Activated naive CD4-positive, alpha-beta T cell treated with anti-CD3 and anti-CD28 coated beads, Interleukin-2, amount 50 U/mL, for 72 hours (primary cell): ENCODE measurements around the gene CDHR1. TPM values are rescaled to one million over a fixed set of nuclear protein-coding genes. Genes with fewer than 3 reads are reported as not detected.
A peak's percentile ranks its signal among the peaks of the same experiment; 100 is the strongest.

Experiments used
- ATAC-seq, 2 donors: fragments of 150-1000 bp; cut with Tn5 transposase; 2 replicates each; pipeline ENCODE4 v1.10.0; 2021; ENCODE audit warnings: mild to moderate bottlenecking in 2 of 2, moderate library complexity in 2 of 2
- DNase-seq, 2 donors: peaks; one replicate each; pipeline ENCODE4 v3.0.0; 2021 to 2022; ENCODE audit warnings: low spot score in 2 of 2
- H3K27ac Mint-ChIP-seq, 2 donors: one replicate each; pipeline ENCODE4 v1.8.0; 2022; ENCODE audit warnings: mild to moderate bottlenecking in 2 of 2, mixed read lengths in 2 of 2
- H3K36me3 Mint-ChIP-seq, 2 donors: one replicate each; pipeline ENCODE4 v1.8.0; 2022; ENCODE audit warnings: mixed read lengths in 2 of 2
- H3K9me3 Mint-ChIP-seq, 2 donors: one replicate each; pipeline ENCODE4 v1.8.0; 2022; ENCODE audit warnings: mixed read lengths in 2 of 2
- total RNA-seq, 2 donors: library from RNA; stranded (reverse); gene quantifications; one replicate each; pipeline ENCODE4 v1.2.3, GENCODE V29; 2022

Gene CDHR1
- total RNA-seq, 2 donors from 2014 or later = 0.64 to 1.1 TPM

DNA sequence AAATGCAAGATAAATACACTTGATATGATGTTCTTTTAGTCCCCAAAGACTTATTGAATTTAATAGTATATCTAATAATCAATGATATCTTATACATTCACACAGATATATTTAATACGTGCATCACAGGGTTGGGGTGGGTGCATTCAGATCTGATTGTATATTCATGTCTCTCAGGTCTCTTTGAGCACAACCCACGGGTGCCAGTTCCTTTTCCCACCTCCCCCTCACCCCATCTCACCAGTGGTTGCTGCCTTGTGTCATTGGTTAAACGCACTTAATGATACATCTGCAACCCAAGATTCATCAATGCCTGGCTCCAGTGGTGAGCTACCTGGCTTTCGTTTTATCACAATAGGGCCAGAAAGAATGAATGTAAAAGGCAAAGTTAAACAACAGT, 40.8 kb downstream of the CDHR1 start:
- H3K9me3 Mint-ChIP-seq = no peaks in the 10 kb centered on the region
- H3K27ac Mint-ChIP-seq = no peak overlapping the region
- DNase-seq = no peak
- ATAC-seq = no peak
- no peaks in the 10 kb centered on the region for H3K36me3 Mint-ChIP-seq

GRCh38 chr10:84236807-84237198, 42.5 kb downstream of the CDHR1 start:
- Mint-ChIP-seq H3K36me3 (no peaks in the 10 kb centered on the region), H3K9me3 (no peaks in the 10 kb centered on the region), H3K27ac (no peak overlapping the region)
- ATAC-seq (no peak), DNase-seq (no peak)

DNA sequence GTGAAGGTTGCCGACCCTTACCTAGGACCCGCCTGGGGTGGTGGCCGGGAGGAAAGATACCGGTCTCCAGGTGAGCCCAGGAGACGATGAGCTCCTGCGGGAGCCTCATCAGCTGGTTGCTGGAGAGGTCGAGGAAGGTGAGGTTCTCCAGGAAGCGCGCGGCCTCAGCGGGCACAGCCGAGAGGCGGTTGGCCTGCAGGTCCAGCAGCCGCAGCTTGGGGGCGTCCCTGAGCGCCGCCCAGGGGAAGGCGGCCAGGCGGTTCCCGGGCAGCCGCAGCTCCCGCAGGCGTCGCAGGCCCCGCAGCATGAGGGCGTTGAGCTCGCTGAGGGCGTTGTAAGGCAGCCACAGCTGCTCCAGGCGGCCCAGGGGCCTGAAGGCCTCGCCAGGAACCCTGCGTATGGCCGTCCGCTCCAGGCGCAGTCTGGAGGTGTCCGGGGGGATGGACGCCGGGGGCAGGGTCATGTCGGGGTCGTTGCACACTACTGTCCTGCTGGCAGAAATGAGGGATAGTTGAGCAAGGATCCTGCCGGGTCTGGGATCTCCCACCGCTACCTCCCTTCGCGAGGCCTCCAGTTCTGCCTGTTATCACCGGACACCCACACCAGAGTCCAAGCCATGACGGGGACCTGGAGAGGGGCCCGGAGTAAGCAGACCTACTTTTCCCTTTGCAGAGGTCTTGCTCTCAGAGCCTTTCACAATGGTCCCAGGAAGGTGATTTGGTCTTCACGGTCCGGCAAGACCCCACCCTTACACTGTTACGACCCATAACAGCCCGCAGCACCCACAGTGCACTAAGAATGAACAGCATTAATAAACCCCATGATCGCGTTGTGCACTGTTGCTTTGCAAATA, 43.1 kb downstream of the CDHR1 start:
- ATAC-seq (peak in 1 of 2 donors; percentile 43), DNase-seq (peak; percentile 22 to 54)
- Mint-ChIP-seq H3K36me3 (no peaks in the 10 kb centered on the region), H3K27ac (no peak overlapping the region), H3K9me3 (no peaks in the 10 kb centered on the region)

GRCh38 chr10:84238909-84239308, 44.6 kb downstream of the CDHR1 start:
- no peak for DNase-seq
- ATAC-seq = no peak
- H3K27ac Mint-ChIP-seq = no peak overlapping the region

DNA sequence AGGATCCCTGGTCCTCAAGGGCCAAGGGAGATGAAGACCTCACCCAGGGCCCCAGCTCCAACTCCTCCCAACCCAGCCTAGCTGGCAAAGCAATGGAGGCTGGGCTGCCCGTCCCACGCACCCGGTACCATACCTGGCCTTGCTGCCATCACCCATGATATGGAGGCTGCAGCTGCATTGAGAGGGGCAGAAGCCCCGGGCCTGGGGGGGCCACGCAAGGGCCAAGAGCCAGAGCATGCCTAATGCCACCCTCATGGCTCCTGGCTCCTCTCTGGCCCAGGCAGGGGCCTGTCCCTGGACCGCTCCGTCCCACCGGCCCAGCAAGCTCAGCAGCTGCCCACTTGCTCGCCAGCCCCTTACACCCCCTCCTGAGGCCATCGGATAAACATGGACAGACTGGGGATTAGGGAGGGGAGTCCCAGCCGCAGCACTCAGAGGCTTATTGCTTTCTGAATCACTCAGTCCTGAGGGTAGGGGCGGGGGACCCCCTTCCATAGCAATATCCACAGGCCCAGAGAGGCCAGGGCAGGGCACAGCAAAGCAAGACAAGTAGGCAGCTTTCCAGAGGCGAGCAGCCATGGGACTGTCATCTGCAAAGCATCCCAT, 47.0 kb downstream of the CDHR1 start, which contains the start of gene LRIT1:
Gene LRIT1 (minus strand): TSS at position 362 of the 606 bp plus-strand sequence. CDS start 107 bp downstream, at position 255.
- Mint-ChIP-seq H3K9me3 (no peaks in the 10 kb centered on the region), H3K36me3 (no peaks in the 10 kb centered on the region), H3K27ac (no peak within 1 kb of the TSS)
- ATAC-seq = no peak
- no peak for DNase-seq

More at GRCh38 chr10:84238909-84239308, 44.6 kb downstream of the CDHR1 start:
- H3K9me3 Mint-ChIP-seq = no peaks in the 10 kb centered on the region
- no peaks in the 10 kb centered on the region for H3K36me3 Mint-ChIP-seq

DNA sequence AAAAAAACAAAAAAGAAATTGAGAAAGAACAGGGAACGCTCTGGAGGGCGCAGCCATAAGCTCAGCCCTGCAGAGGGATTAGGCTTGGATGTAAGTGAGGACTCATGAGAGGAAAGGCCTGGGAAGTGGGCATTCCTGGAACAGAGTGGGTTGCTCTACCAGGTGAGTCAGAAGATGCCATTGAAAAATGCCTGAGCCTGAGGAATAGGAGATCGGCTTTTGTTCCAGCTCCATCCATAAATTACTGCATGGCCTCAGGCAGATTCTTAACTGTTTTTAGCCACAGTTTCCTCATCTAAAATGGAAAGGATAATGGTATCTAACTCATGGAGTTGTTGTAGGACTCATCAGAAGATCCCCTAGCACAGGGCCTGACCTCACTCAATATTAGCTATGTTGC, 49.4 kb downstream of the CDHR1 start:
- H3K36me3 Mint-ChIP-seq = no peaks in the 10 kb centered on the region
- H3K9me3 Mint-ChIP-seq = no peaks in the 10 kb centered on the region
- no peak overlapping the region for H3K27ac Mint-ChIP-seq
- ATAC-seq (no peak), DNase-seq (no peak)

DNA sequence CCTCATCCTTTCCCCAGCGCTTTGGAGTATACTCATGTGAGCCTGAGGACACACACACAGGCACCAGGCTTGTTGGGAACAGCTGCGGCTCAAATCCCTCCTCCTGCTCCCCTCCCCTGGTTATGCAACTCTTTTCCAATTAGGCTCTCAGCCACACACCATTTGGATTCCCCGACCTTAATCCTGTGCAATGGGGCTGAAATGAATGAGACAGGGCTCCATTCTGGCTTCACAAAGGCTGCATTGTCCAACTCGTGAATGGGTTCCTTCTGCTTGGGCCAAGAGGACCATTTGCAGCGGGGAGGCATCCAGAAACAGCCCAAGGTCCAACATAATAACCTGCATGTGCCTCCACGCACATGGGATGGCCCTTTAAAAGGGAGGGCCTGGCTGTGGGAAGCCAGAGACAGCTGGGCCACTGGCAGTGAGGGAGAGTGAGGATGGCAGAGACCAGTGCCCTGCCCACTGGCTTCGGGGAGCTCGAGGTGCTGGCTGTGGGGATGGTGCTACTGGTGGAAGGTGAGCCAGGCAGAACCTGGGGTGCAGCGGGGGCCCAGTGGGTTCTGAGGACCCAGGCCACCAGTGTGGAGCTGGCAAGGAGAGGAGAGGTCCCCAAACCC, 50.4 kb downstream of the CDHR1 start, which contains the start of gene RGR:
Gene RGR (plus strand): TSS at position 403 of the 620 bp plus-strand sequence. CDS start 38 bp downstream, at position 441.
- H3K36me3 Mint-ChIP-seq = no peaks in the 10 kb centered on the region
- DNase-seq = no peak
- no peak within 1 kb of the TSS for H3K27ac Mint-ChIP-seq
- ATAC-seq = no peak
- no peaks in the 10 kb centered on the region for H3K9me3 Mint-ChIP-seq

DNA sequence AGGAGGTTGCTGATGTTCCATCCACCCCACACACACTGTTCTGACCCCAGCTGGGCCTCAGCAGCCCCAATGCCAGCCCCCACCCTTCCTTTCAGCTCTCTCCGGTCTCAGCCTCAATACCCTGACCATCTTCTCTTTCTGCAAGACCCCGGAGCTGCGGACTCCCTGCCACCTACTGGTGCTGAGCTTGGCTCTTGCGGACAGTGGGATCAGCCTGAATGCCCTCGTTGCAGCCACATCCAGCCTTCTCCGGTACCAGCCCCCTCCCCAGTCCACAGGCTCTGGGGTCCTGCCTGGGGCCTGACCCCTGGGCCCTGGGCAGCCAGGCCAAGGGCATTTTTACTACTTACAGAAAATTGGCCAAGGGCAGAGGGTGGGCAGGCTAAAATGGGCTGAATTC, 53.2 kb downstream of the CDHR1 start:
- no peak overlapping the region for H3K27ac Mint-ChIP-seq
- no peaks in the 10 kb centered on the region for H3K9me3 Mint-ChIP-seq
- H3K36me3 Mint-ChIP-seq = no peaks in the 10 kb centered on the region
- no peak for DNase-seq
- ATAC-seq = no peak

DNA sequence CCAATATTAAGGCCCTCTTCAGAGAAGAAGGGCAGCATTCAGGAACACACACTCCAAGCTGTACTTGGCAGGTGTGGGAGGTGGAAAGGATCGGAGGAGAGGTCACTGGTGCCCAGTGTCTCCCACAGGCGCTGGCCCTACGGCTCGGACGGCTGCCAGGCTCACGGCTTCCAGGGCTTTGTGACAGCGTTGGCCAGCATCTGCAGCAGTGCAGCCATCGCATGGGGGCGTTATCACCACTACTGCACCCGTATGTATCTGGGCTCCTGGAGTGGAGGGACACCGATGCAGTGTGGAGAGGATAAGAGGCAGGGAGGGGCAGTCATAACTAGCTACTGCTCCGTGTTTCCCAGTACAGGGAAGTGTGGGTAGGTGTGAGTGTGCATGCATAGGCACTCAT, 54.5 kb downstream of the CDHR1 start:
- H3K27ac Mint-ChIP-seq = peak overlapping the region in 1 of 2 donors; percentile 29
- no peaks in the 10 kb centered on the region for H3K36me3 Mint-ChIP-seq
- H3K9me3 Mint-ChIP-seq = no peaks in the 10 kb centered on the region
- DNase-seq (no peak), ATAC-seq (no peak)

DNA sequence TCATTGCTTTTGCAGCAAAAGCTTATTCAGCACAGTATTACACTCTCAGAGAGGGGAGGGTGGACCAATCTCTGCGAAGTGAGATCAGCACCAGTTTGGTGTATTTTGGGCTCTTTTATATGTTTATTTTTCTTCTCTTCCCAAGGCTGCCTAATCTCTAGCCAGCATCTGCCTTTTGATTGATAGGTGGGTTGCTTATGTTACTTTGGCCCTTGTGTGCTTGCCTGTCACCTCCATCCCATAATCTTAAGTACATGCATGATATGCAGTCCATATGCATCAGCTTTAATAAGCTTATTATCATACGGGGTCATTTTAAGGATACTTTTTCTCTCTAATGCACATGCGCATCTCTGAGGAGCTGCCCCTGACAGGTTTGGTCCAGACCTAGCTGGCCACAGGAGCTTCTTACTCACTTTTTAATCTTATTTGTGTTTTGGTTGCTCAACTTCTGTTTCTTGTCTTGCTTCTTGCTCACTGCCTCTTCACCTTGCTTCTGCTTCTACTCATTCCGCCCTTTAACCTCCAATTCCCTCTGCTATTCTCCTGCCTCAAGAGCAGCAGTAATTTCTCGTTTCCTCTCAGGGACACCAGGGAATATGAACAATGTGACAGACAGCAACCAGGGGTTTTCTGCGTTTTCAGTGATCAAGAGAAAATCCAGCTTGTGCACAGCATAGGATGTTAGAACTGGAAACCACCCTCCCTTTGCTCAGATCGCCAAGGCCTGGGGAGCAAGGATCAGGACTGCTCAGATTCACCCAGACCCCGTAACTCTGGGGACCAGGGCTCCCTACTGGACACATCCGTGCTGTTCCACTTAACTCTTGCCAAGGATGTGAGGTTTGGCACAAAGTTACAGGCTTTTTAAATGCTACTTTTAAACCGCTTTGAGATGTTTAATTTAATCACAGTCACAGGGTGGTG, 60.5 kb downstream of the CDHR1 start:
- Mint-ChIP-seq H3K36me3 (no peaks in the 10 kb centered on the region), H3K9me3 (no peaks in the 10 kb centered on the region), H3K27ac (peak overlapping the region in 1 of 2 donors; percentile 3)
- ATAC-seq (no peak), DNase-seq (no peak)

DNA sequence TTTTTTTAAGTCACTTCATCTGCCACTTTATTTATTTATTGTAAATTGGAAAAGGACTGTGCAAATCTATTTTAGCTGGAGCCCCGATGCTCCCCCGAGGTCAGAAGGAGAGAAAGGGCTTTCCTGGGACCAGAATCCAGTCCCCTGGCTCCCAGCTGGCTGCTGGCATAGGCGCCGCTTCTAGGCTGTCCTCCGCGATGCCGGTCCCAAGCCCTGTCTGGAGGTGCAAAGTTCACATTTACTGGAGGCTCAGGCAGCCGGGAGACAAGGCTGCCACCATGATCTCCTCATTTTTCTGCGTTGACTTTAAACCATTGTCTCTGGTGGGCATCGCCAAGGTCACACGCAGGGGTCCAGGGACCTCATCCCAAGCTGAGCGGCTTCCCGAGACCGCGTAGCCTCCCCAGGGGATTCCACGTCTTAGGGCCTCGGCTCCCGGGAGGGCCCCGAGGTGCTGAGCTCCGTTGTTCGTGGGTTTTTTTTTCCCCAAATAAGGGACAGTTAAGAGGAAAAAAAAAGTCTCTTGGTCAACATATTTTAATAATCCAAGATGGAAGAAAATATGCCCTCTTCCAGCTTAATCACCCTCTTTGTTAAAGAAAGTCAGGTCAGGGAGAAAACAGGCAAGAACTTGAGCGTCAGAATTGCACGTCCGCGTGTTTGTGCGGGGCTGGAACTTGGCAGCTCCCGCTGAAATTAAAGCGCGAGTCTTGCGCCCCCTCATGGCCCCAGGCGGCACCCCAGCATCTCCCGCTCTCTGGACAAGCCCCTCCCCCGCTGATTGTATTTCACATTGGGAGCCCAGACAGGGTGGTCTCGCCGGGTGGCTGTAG, 62.4 kb downstream of the CDHR1 start:
- Mint-ChIP-seq H3K27ac (no peak overlapping the region), H3K36me3 (no peaks in the 10 kb centered on the region), H3K9me3 (no peaks in the 10 kb centered on the region)
- ATAC-seq (peak; percentile 64 to 82), DNase-seq (peak in 1 of 2 donors; percentile 69)

DNA sequence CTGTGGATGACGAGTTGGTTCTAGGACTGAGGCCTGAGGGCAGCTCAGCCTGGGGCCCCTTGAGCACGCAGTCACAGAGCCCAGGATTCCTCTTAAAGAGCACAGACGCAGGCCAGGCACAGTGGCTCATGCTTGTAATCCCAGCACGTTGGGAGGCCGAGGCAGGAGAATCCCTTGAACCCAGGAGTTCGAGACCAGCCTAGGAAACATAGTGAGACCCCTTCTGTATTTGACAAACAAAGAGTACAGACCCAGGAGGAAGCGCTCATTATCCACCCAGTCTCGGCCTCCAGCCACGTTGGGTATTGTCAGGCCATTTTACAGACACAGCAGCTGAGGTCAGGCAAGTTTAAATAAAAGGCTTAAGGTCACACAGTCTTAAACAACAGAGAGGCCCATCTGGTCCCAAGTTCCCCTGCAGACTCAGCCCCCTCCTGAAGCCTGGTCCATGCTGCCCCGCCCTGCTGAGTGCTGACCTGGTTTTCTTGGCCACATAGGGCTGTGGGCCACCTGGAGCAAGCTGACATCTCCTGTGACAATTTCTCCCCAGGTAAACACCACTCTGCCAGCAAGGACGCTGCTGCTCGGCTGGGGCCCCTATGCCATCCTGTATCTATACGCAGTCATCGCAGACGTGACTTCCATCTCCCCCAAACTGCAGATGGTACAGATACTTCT, 63.1 kb downstream of the CDHR1 start:
- no peaks in the 10 kb centered on the region for H3K9me3 Mint-ChIP-seq
- H3K36me3 Mint-ChIP-seq = no peaks in the 10 kb centered on the region
- ATAC-seq (no peak), DNase-seq (no peak)
- H3K27ac Mint-ChIP-seq = no peak overlapping the region

GRCh38 chr10:84258034-84258695, 63.8 kb downstream of the CDHR1 start:
- no peaks in the 10 kb centered on the region for H3K36me3 Mint-ChIP-seq
- no peak for DNase-seq
- H3K9me3 Mint-ChIP-seq = no peaks in the 10 kb centered on the region
- no peak overlapping the region for H3K27ac Mint-ChIP-seq
- ATAC-seq = no peak

DNA sequence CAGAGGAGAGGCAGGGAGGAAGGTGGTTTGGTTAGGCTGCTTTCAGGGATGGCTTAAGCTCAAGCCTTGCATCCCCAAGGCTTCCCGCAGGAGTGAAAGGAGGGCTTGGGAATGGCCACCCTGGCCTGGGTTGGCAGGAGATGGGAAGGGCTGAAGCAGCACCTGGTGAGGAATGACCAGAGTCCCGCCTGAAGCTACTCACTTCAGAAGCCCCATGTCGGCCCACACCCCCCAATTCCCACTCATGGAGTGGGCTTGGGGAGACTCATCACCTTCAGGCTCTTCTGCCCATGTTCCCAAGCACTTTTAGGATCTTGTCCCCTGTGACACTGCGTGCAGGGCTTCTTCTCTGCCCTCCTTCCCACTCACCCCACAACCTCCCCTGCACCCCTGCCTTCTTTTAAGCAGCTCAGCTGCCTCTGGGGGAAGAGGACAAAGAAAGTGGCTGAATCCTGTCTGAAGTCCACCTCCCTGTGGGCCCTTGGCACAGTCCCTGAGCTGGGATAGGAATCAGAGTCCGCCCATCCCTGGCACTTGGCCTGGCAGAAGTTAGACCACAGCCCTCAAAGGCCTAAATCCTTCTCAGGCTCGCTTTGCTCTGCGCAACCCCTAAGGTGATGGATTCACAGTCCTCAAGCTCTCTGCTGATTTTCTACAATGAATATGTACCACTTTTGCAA, 67.0 kb downstream of the CDHR1 start:
- Mint-ChIP-seq H3K9me3 (no peaks in the 10 kb centered on the region), H3K36me3 (no peaks in the 10 kb centered on the region), H3K27ac (no peak overlapping the region)

More for the DNA sequence above, 67.0 kb downstream of the CDHR1 start:
- DNase-seq (no peak), ATAC-seq (no peak)
